HG03064 (cell line): ENCODE results near the gene TRIM25.

ENCODE experiments used
- ATAC-seq: cut with Tn5 transposase; IDR thresholded peaks from one replicate; pipeline ENCODE4 v1.9.1; 2021; ENCODE audit warnings: low read depth; ENCODE audit not compliant: unreplicated experiment

Gene TRIM25

GRCh38 chr17:56868716-56869115 is 45.1 kb downstream of the TRIM25 start:
- no peak for ATAC-seq

- ATAC-seq = no peak
These were observed 45.9 kb downstream of the TRIM25 start for GRCh38 chr17:56867948-56868376.

- ATAC-seq = no peak
These were observed 47.4 kb downstream of the TRIM25 start for GRCh38 chr17:56866496-56866895.

GRCh38 chr17:56866076-56866475 is 47.8 kb downstream of the TRIM25 start:
- ATAC-seq = no peak

- ATAC-seq = no peak
These were observed 49.9 kb downstream of the TRIM25 start for GRCh38 chr17:56863974-56864373.

GRCh38 chr17:56861899-56862298 is 52.0 kb downstream of the TRIM25 start:
- ATAC-seq = no peak

- ATAC-seq = no peak
These were observed 62.8 kb downstream of the TRIM25 start for GRCh38 chr17:56851008-56851407.

GRCh38 chr17:56850591-56850990 is 63.3 kb downstream of the TRIM25 start:
- no peak for ATAC-seq

GRCh38 chr17:56849131-56849530 is 64.7 kb downstream of the TRIM25 start:
- no peak for ATAC-seq

GRCh38 chr17:56847106-56847505 is 66.7 kb downstream of the TRIM25 start:
- no peak for ATAC-seq

- no peak for ATAC-seq
These were observed 67.9 kb downstream of the TRIM25 start for GRCh38 chr17:56845934-56846333.

- ATAC-seq = no peak
These were observed 71.3 kb downstream of the TRIM25 start for GRCh38 chr17:56842577-56842976.

GRCh38 chr17:56838687-56839086 is 75.2 kb downstream of the TRIM25 start:
- no peak for ATAC-seq
